Measurements from ENCODE around the gene ZNF418.
A peak's percentile ranks its signal among the peaks of the same experiment; 100 is the strongest.

ZNF418 gene
- total RNA-seq = 3.6 to 5.9 (median 4.8) reads per million in 3 donors

- peaks cover 8% of the 10 kb centered on the region for H3K36me3 ChIP-seq (ENCODE audit: control insufficient read depth, insufficient read depth, low read length)
- peak; percentile 7 to 22 (median 12) for DNase-seq
- peaks cover 28% of the 10 kb centered on the region for H3K9me3 ChIP-seq (ENCODE audit: control insufficient read depth, low read length)
- no peaks in the 10 kb centered on the region for H3K4me1 ChIP-seq (ENCODE audit: control insufficient read depth, insufficient read depth, low read length, poor library complexity, severe bottlenecking)
- H3K27me3 ChIP-seq (replicated peaks; ENCODE audit: control insufficient read depth, insufficient read depth, low read length, poor library complexity, severe bottlenecking) = no peaks in the 10 kb centered on the region
- H3K4me3 ChIP-seq (ENCODE audit: insufficient read depth, low read depth, low read length, poor library complexity, severe bottlenecking) = peak within 1 kb of the TSS; percentile 47
- peak within 1 kb of the TSS; percentile 47 for H3K27ac ChIP-seq (ENCODE audit: insufficient read depth, low read length, poor library complexity, severe bottlenecking)
These were observed at the start of gene ZNF418 for GRCh38 chr19:57934820-57935665. TSS of gene ZNF418 (minus strand) at chr19:57935402. CDS start at chr19:57933822, 1,580 bp downstream.

GRCh38 chr19:57978586-57979289, 43.5 kb upstream of the ZNF418 start:
- peak overlapping the region; percentile 0 for H3K4me3 ChIP-seq (ENCODE audit: insufficient read depth, low read depth, low read length, poor library complexity, severe bottlenecking)
- H3K27ac ChIP-seq (ENCODE audit: insufficient read depth, low read length, poor library complexity, severe bottlenecking) = no peak overlapping the region
- H3K4me1 ChIP-seq (ENCODE audit: control insufficient read depth, insufficient read depth, low read length, poor library complexity, severe bottlenecking) = no peaks in the 10 kb centered on the region
- no peak for DNase-seq
- H3K27me3 ChIP-seq (replicated peaks; ENCODE audit: control insufficient read depth, insufficient read depth, low read length, poor library complexity, severe bottlenecking) = no peaks in the 10 kb centered on the region
- peaks cover 79% of the 10 kb centered on the region for H3K9me3 ChIP-seq (ENCODE audit: control insufficient read depth, low read length)
- peaks cover 44% of the 10 kb centered on the region for H3K36me3 ChIP-seq (ENCODE audit: control insufficient read depth, insufficient read depth, low read length)

GRCh38 chr19:57974434-57974833, 39.2 kb upstream of the ZNF418 start, which contains the start of gene C19orf18:
TSS of gene C19orf18 (minus strand) at chr19:57974534. CDS start at chr19:57974432, 102 bp downstream.
- Histone ChIP-seq H3K4me1 (ENCODE audit: control insufficient read depth, insufficient read depth, low read length, poor library complexity, severe bottlenecking) (no peaks in the 10 kb centered on the region), H3K4me3 (ENCODE audit: insufficient read depth, low read depth, low read length, poor library complexity, severe bottlenecking) (no peak within 1 kb of the TSS), H3K27me3 (replicated peaks; ENCODE audit: control insufficient read depth, insufficient read depth, low read length, poor library complexity, severe bottlenecking) (no peaks in the 10 kb centered on the region), H3K9me3 (ENCODE audit: control insufficient read depth, low read length) (peaks cover 67% of the 10 kb centered on the region), H3K36me3 (ENCODE audit: control insufficient read depth, insufficient read depth, low read length) (peaks cover 3% of the 10 kb centered on the region), H3K27ac (ENCODE audit: insufficient read depth, low read length, poor library complexity, severe bottlenecking) (no peak within 1 kb of the TSS)
- DNase-seq = no peak

GRCh38 chr19:57964761-57965160, 29.6 kb upstream of the ZNF418 start:
- no peaks in the 10 kb centered on the region for H3K4me1 ChIP-seq (ENCODE audit: control insufficient read depth, insufficient read depth, low read length, poor library complexity, severe bottlenecking)
- no peaks in the 10 kb centered on the region for H3K36me3 ChIP-seq (ENCODE audit: control insufficient read depth, insufficient read depth, low read length)
- DNase-seq = no peak
- H3K9me3 ChIP-seq (ENCODE audit: control insufficient read depth, low read length) = peaks cover 15% of the 10 kb centered on the region
- H3K27ac ChIP-seq (ENCODE audit: insufficient read depth, low read length, poor library complexity, severe bottlenecking) = no peak overlapping the region
- no peaks in the 10 kb centered on the region for H3K27me3 ChIP-seq (replicated peaks; ENCODE audit: control insufficient read depth, insufficient read depth, low read length, poor library complexity, severe bottlenecking)
- H3K4me3 ChIP-seq (ENCODE audit: insufficient read depth, low read depth, low read length, poor library complexity, severe bottlenecking) = no peak overlapping the region

GRCh38 chr19:57961785-57962184, 26.6 kb upstream of the ZNF418 start:
- Histone ChIP-seq H3K9me3 (ENCODE audit: control insufficient read depth, low read length) (peaks cover 6% of the 10 kb centered on the region), H3K36me3 (ENCODE audit: control insufficient read depth, insufficient read depth, low read length) (no peaks in the 10 kb centered on the region), H3K4me3 (ENCODE audit: insufficient read depth, low read depth, low read length, poor library complexity, severe bottlenecking) (no peak overlapping the region), H3K4me1 (ENCODE audit: control insufficient read depth, insufficient read depth, low read length, poor library complexity, severe bottlenecking) (no peaks in the 10 kb centered on the region), H3K27ac (ENCODE audit: insufficient read depth, low read length, poor library complexity, severe bottlenecking) (no peak overlapping the region), H3K27me3 (replicated peaks; ENCODE audit: control insufficient read depth, insufficient read depth, low read length, poor library complexity, severe bottlenecking) (no peaks in the 10 kb centered on the region)
- no peak for DNase-seq

- Histone ChIP-seq H3K4me1 (ENCODE audit: control insufficient read depth, insufficient read depth, low read length, poor library complexity, severe bottlenecking) (no peaks in the 10 kb centered on the region), H3K36me3 (ENCODE audit: control insufficient read depth, insufficient read depth, low read length) (no peaks in the 10 kb centered on the region), H3K27ac (ENCODE audit: insufficient read depth, low read length, poor library complexity, severe bottlenecking) (no peak overlapping the region), H3K4me3 (ENCODE audit: insufficient read depth, low read depth, low read length, poor library complexity, severe bottlenecking) (no peak overlapping the region), H3K9me3 (ENCODE audit: control insufficient read depth, low read length) (no peaks in the 10 kb centered on the region), H3K27me3 (replicated peaks; ENCODE audit: control insufficient read depth, insufficient read depth, low read length, poor library complexity, severe bottlenecking) (no peaks in the 10 kb centered on the region)
- DNase-seq = no peak
These were observed 19.8 kb upstream of the ZNF418 start for GRCh38 chr19:57954996-57955395.

GRCh38 chr19:57949702-57950101, 14.5 kb upstream of the ZNF418 start:
- Histone ChIP-seq H3K4me1 (ENCODE audit: control insufficient read depth, insufficient read depth, low read length, poor library complexity, severe bottlenecking) (no peaks in the 10 kb centered on the region), H3K9me3 (ENCODE audit: control insufficient read depth, low read length) (peaks cover 6% of the 10 kb centered on the region), H3K27ac (ENCODE audit: insufficient read depth, low read length, poor library complexity, severe bottlenecking) (no peak overlapping the region), H3K4me3 (ENCODE audit: insufficient read depth, low read depth, low read length, poor library complexity, severe bottlenecking) (no peak overlapping the region), H3K27me3 (replicated peaks; ENCODE audit: control insufficient read depth, insufficient read depth, low read length, poor library complexity, severe bottlenecking) (no peaks in the 10 kb centered on the region), H3K36me3 (ENCODE audit: control insufficient read depth, insufficient read depth, low read length) (no peaks in the 10 kb centered on the region)
- DNase-seq = no peak

GRCh38 chr19:57949296-57949695, 14.1 kb upstream of the ZNF418 start:
- no peak overlapping the region for H3K4me3 ChIP-seq (ENCODE audit: insufficient read depth, low read depth, low read length, poor library complexity, severe bottlenecking)
- no peak for DNase-seq
- no peaks in the 10 kb centered on the region for H3K27me3 ChIP-seq (replicated peaks; ENCODE audit: control insufficient read depth, insufficient read depth, low read length, poor library complexity, severe bottlenecking)
- H3K36me3 ChIP-seq (ENCODE audit: control insufficient read depth, insufficient read depth, low read length) = no peaks in the 10 kb centered on the region
- H3K4me1 ChIP-seq (ENCODE audit: control insufficient read depth, insufficient read depth, low read length, poor library complexity, severe bottlenecking) = no peaks in the 10 kb centered on the region
- peaks cover 7% of the 10 kb centered on the region for H3K9me3 ChIP-seq (ENCODE audit: control insufficient read depth, low read length)
- H3K27ac ChIP-seq (ENCODE audit: insufficient read depth, low read length, poor library complexity, severe bottlenecking) = no peak overlapping the region

- Histone ChIP-seq H3K4me1 (ENCODE audit: control insufficient read depth, insufficient read depth, low read length, poor library complexity, severe bottlenecking) (no peaks in the 10 kb centered on the region), H3K9me3 (ENCODE audit: control insufficient read depth, low read length) (peaks cover 24% of the 10 kb centered on the region), H3K27me3 (replicated peaks; ENCODE audit: control insufficient read depth, insufficient read depth, low read length, poor library complexity, severe bottlenecking) (no peaks in the 10 kb centered on the region), H3K27ac (ENCODE audit: insufficient read depth, low read length, poor library complexity, severe bottlenecking) (peak within 1 kb of the TSS; percentile 64), H3K36me3 (ENCODE audit: control insufficient read depth, insufficient read depth, low read length) (peaks cover 16% of the 10 kb centered on the region), H3K4me3 (ENCODE audit: insufficient read depth, low read depth, low read length, poor library complexity, severe bottlenecking) (peak within 1 kb of the TSS; percentile 86)
- peak; percentile 67 to 78 (median 76) for DNase-seq
These were observed 12.4 kb upstream of the ZNF418 start, which contains the start of gene ZNF256 for GRCh38 chr19:57947419-57948134. TSS of gene ZNF256 (minus strand) at chr19:57947706. CDS start at chr19:57947474, 232 bp downstream.
